HG02938 (cell line): ENCODE data around the gene ICA1.

Experiments
- ATAC-seq: cut with Tn5 transposase; IDR thresholded peaks from one replicate; pipeline ENCODE4 v1.9.1; 2021; ENCODE audit warnings: mild to moderate bottlenecking, moderate library complexity; ENCODE audit not compliant: unreplicated experiment

ICA1 gene

GRCh38 chr7:8165150-8165549, 96.8 kb downstream of the ICA1 start:
- ATAC-seq = no peak

- ATAC-seq = no peak
These were observed 99.8 kb downstream of the ICA1 start for GRCh38 chr7:8162181-8162580.

DNA sequence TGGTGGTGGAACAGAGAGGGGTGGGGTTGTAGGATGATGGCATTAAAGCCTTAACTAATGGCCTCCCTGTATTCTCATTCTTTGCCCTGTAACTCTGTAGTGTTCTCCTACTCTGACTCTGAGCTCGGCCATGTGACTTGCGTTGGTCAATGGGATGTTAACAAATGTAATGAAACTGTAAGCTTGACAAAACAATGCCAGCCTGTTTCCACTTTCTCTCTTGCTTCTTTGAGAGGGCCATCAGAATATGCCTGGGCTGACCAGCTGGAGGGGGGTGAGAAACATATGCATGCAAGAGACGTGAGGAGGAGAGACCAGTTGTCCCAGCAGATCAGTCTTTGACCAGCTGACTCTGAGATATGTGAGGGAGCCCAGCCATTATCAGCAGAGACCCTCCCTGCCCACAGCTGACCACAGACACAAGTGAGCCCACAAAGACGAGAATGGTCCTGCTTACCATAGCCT, 100.6 kb downstream of the ICA1 start:
- no peak for ATAC-seq

- no peak for ATAC-seq
These were observed 101.1 kb downstream of the ICA1 start for GRCh38 chr7:8160779-8161345.

- ATAC-seq = no peak
These were observed 101.7 kb downstream of the ICA1 start for GRCh38 chr7:8160250-8160649.

DNA sequence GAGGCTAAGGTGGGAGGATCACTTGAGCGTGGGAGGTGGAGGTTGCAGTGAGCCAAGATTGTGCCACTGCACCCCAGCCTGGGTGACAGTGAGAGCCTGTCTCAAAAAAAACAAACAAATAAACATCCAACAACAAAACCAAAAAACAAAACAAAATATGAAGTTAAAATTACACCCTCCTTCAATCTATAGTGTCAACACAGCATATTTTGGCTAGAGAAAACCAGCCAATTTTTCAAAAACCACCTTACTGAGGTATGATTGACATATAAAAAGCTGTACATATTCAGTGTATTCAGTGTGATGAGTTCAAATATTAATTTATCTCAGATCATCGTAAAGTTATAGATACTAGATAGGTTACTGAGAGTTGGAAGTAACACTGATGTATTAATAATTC, 102.4 kb downstream of the ICA1 start:
- ATAC-seq = no peak

- no peak for ATAC-seq
These were observed 104.7 kb downstream of the ICA1 start for GRCh38 chr7:8157296-8157695.

DNA sequence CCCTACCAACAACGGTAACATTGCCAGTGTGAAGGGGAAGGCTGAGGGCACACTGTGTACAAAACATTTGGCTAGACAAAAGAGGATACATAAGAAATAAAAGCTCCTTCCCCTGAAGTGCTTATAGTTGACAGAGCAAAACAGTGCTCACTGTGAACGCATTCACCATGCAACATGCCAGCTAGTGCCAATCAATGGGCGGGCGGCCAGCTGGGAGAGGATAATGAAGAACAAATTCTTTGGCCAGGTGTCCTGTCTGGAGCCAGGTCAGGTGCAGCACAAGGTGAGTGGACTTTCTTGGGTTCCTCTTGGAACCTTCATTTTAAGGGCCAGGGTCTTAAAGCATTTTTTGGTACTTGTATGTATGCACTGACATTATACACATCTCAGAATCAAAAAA, 106.1 kb downstream of the ICA1 start:
- no peak for ATAC-seq

GRCh38 chr7:8154272-8154671, 107.7 kb downstream of the ICA1 start:
- ATAC-seq = no peak

GRCh38 chr7:8152489-8153192, 109.3 kb downstream of the ICA1 start:
- ATAC-seq = no peak

- no peak for ATAC-seq
These were observed 110.7 kb downstream of the ICA1 start for GRCh38 chr7:8151161-8151725.

DNA sequence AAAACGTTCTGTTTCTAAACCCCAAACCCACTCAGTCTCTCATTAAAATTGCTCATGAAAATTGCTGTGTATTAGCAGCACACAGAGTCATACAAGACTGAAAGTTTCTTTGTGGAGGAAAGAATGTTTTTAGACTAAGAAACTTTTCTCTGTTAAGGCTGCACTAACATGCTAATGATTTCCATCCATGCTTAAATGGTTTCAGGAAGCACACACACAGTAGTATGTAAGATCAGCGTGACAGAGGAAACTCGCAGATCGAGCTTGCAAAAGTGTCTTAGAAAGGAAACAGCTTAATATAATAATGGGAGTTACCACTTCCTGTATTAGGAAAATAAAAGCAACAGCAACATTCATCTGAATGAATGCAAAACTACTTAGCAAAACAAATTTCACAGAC, 112.7 kb downstream of the ICA1 start:
- peak; percentile 62 for ATAC-seq

DNA sequence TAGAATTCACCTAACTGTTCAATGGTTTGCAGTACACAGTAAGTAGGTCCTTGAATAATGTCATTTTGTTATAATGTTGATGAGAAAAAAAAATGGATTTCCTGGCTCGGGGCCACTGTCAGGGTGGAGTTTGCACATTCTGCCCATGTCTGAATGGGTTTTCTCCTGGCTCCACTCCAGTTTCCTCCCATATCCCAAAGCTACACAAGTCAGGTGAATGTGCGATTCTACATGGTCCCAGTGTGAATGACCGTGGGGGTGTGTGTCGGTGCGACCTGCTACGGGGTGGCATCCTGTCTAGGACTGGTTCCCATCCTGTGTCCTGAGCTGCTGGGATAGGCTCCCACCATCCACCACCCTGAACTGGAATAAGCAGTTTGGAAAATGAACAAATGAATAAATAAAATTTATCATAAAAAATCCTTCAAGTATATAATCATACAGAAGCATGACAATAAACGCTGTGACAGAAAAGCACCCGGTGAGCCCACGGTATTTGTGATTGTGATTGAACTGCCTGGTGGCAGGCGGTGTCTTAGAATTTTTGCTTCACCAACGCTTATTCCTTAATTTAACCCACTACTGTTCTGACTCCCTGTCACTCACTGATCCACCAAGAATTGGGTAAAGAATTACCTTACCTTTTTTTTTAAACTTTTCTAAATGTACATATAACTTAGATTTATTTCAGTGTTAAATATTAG, 114.1 kb downstream of the ICA1 start:
- no peak for ATAC-seq

GRCh38 chr7:8146788-8147413, 115.1 kb downstream of the ICA1 start:
- no peak for ATAC-seq

GRCh38 chr7:8146106-8146787, 115.7 kb downstream of the ICA1 start:
- no peak for ATAC-seq

DNA sequence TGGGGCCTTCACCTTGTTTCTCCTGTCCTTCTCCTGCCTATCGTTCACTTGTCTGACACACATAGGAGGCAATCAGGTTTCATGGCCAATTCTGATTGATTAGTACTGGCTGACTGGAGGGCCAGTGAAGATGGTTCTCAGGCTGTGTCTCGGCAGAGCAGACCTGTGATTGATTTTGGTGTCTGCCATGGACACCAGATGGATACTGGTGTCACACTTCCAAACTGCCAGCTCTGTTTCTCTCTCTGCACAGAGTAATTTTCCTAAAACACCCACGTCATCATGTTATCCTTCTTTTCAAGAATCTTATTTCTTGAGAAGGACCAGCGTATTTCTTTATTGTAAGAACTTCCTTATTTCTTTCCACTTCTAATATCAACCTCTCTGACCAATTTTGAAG, 117.1 kb downstream of the ICA1 start:
- ATAC-seq = no peak

DNA sequence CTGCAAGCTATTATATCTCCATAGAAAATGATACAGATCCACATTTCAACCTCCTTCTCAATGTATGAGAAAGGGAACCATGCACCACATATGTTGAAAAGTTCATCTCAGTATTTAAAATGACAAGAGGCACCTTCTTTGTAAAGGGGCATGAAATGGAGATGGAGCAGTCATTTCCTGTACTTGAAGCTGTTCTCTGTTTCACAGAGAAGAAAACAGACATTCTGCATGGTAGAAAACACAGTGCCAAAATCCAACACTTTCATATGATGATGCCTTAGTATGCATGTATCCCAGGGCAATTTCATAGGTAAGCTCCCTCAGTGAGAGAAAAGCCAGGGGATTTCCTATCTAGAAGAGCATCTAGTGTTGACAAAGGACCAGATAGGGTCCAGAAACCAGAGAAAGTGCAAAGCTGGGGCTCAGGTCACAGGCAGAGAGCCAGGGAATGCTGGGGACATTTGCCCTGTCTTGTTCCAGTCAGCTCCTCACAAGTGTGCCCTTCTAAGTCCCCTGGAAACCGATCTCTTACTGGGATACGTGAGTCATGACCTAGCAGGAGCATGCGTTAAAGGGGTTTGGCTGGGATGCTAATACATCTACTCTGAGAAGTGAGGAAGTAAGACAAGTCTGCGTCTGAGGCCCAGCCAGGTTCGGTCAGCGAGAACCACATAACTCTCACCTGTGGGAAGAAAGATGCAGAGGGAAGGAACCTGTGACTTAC, 118.7 kb downstream of the ICA1 start:
- peak; percentile 46 for ATAC-seq

GRCh38 chr7:8142477-8142876, 119.5 kb downstream of the ICA1 start:
- ATAC-seq = no peak

DNA sequence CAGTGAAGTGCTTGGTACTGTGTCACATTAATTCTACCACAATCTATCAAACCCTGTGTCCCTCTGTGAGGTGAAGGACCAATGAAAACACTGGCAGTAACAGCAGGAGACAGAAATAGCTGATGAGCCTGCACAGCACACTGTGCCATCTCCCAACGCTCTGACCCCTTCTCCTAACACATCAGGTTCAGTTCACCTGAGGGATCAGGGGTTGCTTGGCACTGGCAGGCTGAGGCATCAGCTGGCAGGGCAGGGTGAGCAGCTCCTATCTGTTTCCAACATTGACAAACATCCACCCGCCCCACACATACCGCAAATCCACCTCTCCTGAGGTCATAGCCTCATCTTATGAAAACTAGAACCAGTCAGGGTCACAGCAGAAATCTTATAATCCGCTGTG, 120.9 kb downstream of the ICA1 start:
- ATAC-seq = no peak

- no peak for ATAC-seq
These were observed 125.8 kb downstream of the ICA1 start for GRCh38 chr7:8136051-8136730.
